Subcutaneous abdominal adipose tissue (tissue), 5 donors: ENCODE measurements around the gene SCAPER.
"Not testable (repeated sequence)": the region's sequence is repeated elsewhere in the genome, so short reads cannot be mapped to it uniquely, and the experiment has no call there.

Experiments used
- H3K27ac ChIP-seq: one replicate; pipeline ENCODE4 v1.7.0; 2013; ENCODE audit warnings: low read depth, mild to moderate bottlenecking, inconsistent platforms, low read length, moderate library complexity
- H3K27me3 ChIP-seq, 5 donors: one replicate each; pipeline ENCODE4 v1.7.0; 2013; ENCODE audit warnings: low read length in 5 of 5, inconsistent platforms in 1 of 5; ENCODE audit not compliant: control insufficient read depth in 5 of 5, insufficient read depth in 4 of 5
- H3K36me3 ChIP-seq, 5 donors: one replicate each; pipeline ENCODE4 v1.7.0; 2013; ENCODE audit warnings: low read length in 5 of 5; ENCODE audit not compliant: control insufficient read depth in 5 of 5, insufficient read depth in 5 of 5
- H3K4me1 ChIP-seq, 5 donors: one replicate each; pipeline ENCODE4 v1.7.0; 2013; ENCODE audit warnings: low read length in 5 of 5, mild to moderate bottlenecking in 3 of 5, moderate library complexity in 1 of 5; ENCODE audit not compliant: control insufficient read depth in 5 of 5, insufficient read depth in 5 of 5
- H3K4me3 ChIP-seq, 5 donors: one replicate each; pipeline ENCODE4 v1.7.0; 2013; ENCODE audit warnings: low read length in 5 of 5, low read depth in 1 of 5
- H3K9ac ChIP-seq, 5 donors: one replicate each; pipeline ENCODE4 v1.7.0; 2013; ENCODE audit warnings: low read length in 5 of 5, mild to moderate bottlenecking in 4 of 5, moderate library complexity in 3 of 5
- H3K9me3 ChIP-seq, 5 donors: one replicate each; pipeline ENCODE4 v1.7.0; 2013; ENCODE audit warnings: low read length in 5 of 5; ENCODE audit not compliant: control insufficient read depth in 5 of 5
- donor health status: healthy.
- donor health status: healthy.
- donor health status: healthy.
- donor health status: healthy.
- donor health status: healthy.

SCAPER gene

GRCh38 chr15:76533995-76534394, 371.1 kb downstream of the SCAPER start:
- Histone ChIP-seq H3K4me1 (no peaks in the 10 kb centered on the region), H3K36me3 (no peaks in the 10 kb centered on the region), H3K27ac (no peak overlapping the region), H3K9me3 (no peaks in the 10 kb centered on the region), H3K9ac (no peak overlapping the region), H3K4me3 (no peak overlapping the region), H3K27me3 (no peaks in the 10 kb centered on the region)

DNA sequence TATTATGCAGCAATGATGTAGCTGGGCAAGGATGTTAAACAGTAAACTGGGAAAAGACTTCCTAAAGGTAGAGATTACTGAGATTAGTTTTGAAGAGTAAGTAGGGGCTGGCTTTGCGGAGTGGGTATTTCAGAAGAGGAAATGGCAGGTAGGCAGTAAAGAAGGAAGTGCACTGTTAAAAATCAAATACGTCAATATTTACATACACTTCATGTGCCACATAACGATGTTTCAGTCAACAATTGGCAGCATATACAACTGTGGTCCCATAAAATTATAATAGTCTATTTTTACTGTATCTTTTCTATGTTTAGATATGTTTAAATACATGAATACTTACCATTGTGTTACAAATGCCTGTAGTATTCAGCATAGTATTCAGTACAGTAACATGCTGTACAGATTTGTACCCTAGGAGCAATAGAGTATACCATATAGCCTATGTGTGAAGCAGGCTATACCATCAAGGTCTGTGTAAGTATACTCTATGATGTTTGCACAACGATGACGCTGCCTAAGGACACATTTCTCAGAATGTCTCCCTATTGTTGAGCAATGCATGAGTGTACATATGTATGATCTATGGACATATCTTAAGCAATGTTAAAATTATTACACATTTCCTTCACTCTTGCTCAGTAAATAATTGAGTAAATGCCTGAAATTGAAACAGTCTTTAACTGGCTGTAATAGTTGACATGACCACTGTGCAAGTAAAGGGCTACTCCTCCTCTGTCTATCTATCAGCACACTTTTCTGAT, 371.9 kb downstream of the SCAPER start:
- Histone ChIP-seq H3K9me3 (no peaks in the 10 kb centered on the region), H3K4me1 (no peaks in the 10 kb centered on the region), H3K36me3 (no peaks in the 10 kb centered on the region), H3K27me3 (no peaks in the 10 kb centered on the region), H3K4me3 (no peak overlapping the region), H3K27ac (no peak overlapping the region), H3K9ac (no peak overlapping the region)

- Histone ChIP-seq H3K4me3 (no peak overlapping the region), H3K36me3 (no peaks in the 10 kb centered on the region), H3K9me3 (no peaks in the 10 kb centered on the region), H3K4me1 (no peaks in the 10 kb centered on the region), H3K27ac (no peak overlapping the region), H3K27me3 (no peaks in the 10 kb centered on the region), H3K9ac (no peak overlapping the region)
These were observed 375.2 kb downstream of the SCAPER start for GRCh38 chr15:76529911-76530310.

- Histone ChIP-seq H3K36me3 (peaks cover 0 to 2% (median 0%) of the 10 kb centered on the region in 5 donors), H3K4me1 (no peaks in the 10 kb centered on the region), H3K27me3 (no peaks in the 10 kb centered on the region), H3K4me3 (no peak overlapping the region), H3K9me3 (no peaks in the 10 kb centered on the region), H3K27ac (no peak overlapping the region), H3K9ac (no peak overlapping the region)
These were observed 379.0 kb downstream of the SCAPER start for GRCh38 chr15:76526111-76526510.

GRCh38 chr15:76517910-76518309, 387.2 kb downstream of the SCAPER start:
- Histone ChIP-seq H3K27ac (no peak overlapping the region), H3K4me1 (no peaks in the 10 kb centered on the region), H3K9ac (no peak overlapping the region), H3K4me3 (no peak overlapping the region), H3K27me3 (no peaks in the 10 kb centered on the region), H3K9me3 (no peaks in the 10 kb centered on the region), H3K36me3 (no peaks in the 10 kb centered on the region)

DNA sequence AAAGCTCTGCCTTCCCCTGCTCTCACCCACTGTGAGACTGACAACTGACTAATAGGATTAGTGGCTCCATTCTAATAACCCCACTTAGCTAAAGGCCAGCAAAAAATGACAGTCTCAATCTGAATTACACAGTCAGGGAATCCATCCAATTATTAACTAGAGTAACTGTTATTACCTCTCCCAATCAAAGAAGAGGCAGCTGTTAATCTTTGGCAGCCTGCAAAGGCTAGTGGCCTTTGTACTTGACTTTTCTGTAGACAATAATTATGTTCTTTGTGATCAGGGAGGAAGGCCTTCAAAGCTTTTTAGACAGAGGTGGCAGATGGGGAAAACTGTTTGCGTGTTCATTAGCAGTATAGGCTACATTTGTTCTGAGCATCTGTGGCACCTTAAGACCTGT, 390.9 kb downstream of the SCAPER start:
- Histone ChIP-seq H3K9me3 (no peaks in the 10 kb centered on the region), H3K27me3 (no peaks in the 10 kb centered on the region), H3K4me3 (no peak overlapping the region), H3K9ac (no peak overlapping the region), H3K4me1 (peaks cover 0 to 3% (median 0%) of the 10 kb centered on the region in 5 donors), H3K27ac (no peak overlapping the region), H3K36me3 (no peaks in the 10 kb centered on the region)

DNA sequence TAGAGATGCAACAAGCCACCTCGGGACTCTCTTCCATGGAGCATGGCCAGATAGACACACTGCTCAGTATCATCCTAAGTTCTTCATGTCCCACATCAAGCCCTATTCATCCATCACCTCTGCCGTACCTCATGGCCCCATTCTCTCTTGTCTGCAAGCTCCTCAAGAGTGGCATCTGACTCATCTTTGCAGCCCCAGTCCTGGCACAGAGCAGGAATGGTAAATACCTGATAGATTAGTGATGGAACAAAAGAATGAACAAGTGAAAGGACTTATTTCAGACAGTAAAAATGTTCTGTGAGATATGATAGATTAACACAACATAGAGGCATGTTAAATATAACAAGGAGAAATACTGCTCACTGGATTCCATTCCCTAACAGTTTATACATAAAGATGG, 392.2 kb downstream of the SCAPER start:
- no peak overlapping the region for H3K9ac ChIP-seq
- H3K36me3 ChIP-seq: peaks cover 0 to 2% (median 0%) of the 10 kb centered on the region in 5 donors
- no peak overlapping the region for H3K4me3 ChIP-seq
- H3K9me3 ChIP-seq: no peaks in the 10 kb centered on the region
- peaks cover 0 to 3% (median 0%) of the 10 kb centered on the region in 5 donors for H3K4me1 ChIP-seq
- no peak overlapping the region for H3K27ac ChIP-seq
- no peaks in the 10 kb centered on the region for H3K27me3 ChIP-seq

- not testable (repeated sequence) for H3K9ac ChIP-seq, H3K4me3 ChIP-seq, H3K4me1 ChIP-seq, H3K27me3 ChIP-seq, H3K9me3 ChIP-seq, H3K36me3 ChIP-seq, H3K27ac ChIP-seq
These were observed 394.5 kb downstream of the SCAPER start for GRCh38 chr15:76510663-76511062.

GRCh38 chr15:76503804-76504203, 401.3 kb downstream of the SCAPER start:
- Histone ChIP-seq H3K27ac (no peak overlapping the region), H3K4me3 (no peak overlapping the region), H3K9me3 (no peaks in the 10 kb centered on the region), H3K27me3 (no peaks in the 10 kb centered on the region), H3K4me1 (no peaks in the 10 kb centered on the region), H3K9ac (no peak overlapping the region), H3K36me3 (peaks cover 4 to 19% (median 9%) of the 10 kb centered on the region in 5 donors)

DNA sequence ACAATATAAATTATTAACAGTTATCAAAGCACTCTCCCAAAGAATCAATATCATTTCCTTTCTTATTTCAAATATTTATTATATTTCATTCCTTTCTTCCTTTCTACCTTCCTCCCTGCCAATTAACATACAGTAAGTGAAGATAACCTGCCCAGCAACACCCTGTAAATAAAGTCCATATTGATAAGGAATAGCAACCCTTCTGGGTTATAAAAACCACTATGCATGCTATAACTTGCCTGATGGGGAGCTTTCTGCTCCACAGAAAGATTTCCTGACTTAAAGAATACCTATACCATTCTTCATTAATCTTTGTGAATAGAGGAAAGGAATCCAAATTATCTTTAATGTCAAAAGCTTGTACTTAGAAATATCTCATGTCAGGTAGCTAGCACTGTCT, 402.0 kb downstream of the SCAPER start:
- no peaks in the 10 kb centered on the region for H3K9me3 ChIP-seq

More for the DNA sequence above, 402.0 kb downstream of the SCAPER start:
- Histone ChIP-seq H3K36me3 (peaks cover 4 to 17% (median 9%) of the 10 kb centered on the region in 5 donors), H3K4me1 (no peaks in the 10 kb centered on the region), H3K4me3 (no peak overlapping the region), H3K9ac (no peak overlapping the region), H3K27ac (no peak overlapping the region), H3K27me3 (no peaks in the 10 kb centered on the region)
